GM21390 (cell line): ENCODE results near the gene HS6ST3.

ENCODE experiments used
- ATAC-seq: cut with Tn5 transposase; IDR thresholded peaks from one replicate; pipeline ENCODE4 v1.9.1; 2021; ENCODE audit not compliant: unreplicated experiment

Gene HS6ST3

DNA sequence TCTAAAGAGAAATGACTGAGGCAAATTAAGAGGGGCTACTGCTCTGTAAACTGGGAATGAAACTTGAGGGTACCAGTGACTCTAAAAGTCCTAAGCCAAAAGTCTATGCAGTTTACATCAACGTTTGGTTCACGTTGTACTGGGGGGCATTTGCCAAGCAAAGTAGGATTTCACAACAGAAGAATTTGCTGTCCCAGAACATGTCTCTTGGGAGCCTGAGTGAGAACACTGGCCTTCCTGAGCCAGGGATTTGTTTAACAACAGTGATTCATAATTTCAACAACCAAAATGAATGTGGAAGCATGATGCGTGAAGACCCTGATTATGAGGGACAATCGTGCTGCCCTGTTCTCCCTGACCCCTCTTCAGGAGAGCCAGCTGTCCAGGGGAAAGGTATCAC lies 726.4 kb downstream of the HS6ST3 start:
- ATAC-seq, result no peak

DNA sequence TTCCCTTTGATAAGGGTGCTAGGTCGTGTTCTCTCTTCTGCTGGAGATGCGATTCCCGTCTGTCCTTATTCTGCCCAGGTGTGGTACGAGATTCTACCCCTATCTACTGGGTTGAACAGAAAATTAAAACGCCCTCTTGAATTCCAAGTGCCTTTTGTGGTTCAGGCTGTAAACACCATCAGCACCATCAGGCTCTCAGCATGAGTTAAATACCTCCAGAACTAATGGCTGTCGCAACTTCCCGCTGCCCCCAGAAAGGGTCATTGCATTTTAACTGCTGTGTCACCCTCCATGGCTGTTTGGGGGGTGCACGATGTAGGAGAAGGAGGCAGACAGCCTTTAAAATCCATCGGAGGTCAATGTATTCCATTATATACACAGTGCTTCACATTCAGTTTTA lies 727.0 kb downstream of the HS6ST3 start:
- ATAC-seq, result no peak

DNA sequence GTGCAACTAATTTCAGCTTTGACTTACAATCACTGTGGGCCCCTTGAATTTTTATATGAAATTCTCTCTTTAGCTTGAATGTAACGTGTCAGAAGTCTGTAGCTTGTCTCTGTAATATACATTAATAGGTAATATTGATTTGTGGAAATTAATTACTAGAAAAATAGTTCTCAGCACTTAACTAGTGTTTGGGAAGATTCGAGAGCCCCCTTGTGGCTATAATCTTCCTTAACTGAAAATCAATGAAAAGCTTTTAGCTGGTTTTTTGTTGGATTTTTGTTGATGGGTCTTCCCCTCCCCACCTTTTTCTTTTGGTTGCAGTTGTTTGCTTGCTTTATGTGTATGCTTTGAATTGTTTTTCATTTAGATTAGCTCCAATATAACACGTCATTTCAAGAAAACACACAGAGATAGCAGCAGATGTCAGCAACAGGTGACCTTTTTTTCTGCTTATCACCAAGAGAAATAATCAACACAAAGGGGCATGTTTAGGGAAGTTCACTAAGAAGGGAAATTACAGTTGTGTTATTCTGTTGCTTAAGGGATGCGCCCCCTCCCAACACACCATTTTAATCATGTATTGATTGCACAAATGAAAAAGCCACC lies 727.5 kb downstream of the HS6ST3 start:
- no peak for ATAC-seq

DNA sequence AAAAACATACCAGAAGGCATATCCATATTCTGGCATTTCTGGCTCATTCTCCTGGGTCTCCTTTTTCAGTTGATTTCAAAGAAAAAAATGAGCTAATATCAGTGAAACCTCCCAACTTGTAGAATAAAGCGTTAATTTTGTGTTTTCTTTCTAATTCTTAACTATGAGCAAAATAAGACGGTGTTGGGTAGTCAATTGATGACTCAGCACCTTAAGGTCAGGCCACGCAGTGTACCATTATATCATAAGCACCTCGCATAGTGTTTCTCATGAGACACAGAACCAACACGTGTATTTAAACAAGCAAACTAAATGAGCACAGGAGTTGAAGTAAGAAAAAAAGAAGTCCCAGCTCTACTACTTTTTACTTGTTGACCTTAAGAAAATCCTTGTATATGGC lies 729.5 kb downstream of the HS6ST3 start:
- no peak for ATAC-seq

DNA sequence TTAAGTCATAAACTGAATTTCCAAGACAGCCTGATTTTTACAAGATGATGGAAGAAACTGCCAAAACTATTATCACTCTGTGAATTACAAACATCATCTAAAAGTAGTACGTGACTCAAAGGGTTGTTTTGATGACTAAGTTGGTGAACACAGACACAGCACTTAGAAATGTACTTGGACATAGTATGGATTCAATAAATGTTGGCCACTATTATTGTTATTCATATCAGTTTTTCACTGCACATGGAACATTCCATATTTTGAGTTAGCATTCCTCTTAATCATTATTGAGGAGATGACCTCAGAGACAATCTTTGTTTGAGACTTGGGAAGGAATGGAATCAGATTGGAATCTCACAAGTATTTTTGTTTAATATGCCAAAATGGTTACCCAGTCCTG lies 731.5 kb downstream of the HS6ST3 start:
- ATAC-seq, result no peak

DNA sequence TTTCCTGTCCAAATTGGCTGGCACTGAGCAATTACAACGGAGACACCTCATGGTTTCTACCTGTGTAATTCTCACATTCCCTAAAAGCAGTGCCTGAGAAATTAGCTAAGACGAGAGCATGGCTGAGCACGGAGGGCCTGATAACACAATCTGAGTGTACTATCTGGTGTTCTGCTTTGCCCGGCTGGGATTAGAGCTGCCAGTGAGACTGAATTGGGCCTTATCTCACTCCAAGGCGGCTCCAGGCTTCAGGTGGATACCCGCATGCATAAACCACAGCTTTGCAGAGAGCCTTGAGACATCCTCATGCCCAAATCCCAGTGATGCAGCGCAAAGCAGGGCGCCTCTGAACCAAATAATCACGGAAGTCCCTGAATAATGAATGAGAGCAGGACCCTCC lies 732.1 kb downstream of the HS6ST3 start:
- ATAC-seq, result no peak

DNA sequence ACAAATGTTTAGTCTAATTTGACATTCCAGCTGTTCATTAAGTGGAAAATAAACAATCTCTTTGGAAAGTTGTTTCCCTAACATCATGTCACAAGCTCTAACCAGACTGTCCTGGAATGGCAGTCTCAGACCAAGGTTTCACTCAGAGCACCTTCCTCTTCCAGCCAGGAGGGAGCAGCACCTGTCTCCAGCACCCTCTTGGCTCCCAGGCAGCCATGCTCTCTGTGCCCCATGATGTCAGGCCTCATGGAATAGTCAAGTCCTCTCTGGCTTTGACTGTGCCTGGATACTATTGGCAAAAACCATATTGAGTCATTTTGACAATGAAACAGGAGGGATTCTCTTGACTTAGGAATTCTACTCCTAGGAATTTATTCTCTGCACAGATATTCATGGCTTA lies 733.0 kb downstream of the HS6ST3 start:
- ATAC-seq, result no peak

DNA sequence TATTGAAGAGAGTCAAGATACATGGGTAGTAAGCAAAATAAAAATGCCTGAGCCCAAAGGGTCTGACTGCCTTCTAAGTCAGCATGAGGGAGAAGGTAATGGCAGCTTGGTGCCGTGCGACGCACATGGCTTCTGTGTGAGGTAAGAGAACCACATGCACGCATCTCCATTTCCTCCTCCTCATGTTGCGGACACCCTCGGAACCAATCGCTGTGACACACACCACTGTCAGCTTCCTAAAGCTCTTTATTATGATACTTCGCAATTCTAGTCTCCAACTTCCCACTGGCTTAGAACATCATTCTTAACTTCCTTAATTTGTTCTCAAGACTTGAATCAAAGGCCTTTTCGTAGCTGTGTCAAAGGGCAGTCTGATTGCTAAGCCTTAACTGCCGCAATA lies 734.2 kb downstream of the HS6ST3 start:
- no peak for ATAC-seq

DNA sequence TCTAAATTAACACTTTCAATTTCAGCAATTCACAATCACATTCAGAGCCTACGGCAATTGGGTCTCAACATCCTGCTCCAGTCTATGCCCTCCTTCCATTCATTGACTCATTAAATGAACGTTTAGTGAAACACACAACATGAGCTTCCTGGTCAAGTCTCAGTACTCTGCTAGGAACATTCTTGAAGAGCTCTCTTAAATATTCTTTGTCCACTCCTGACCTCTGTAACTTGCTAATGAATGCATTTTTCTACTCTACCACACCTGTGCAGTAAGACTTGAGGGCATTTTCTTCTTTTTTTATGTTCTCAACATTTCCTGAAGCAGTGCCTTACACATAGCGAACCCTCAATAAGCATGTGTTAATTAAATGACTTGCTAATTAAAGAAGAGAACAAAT lies 735.7 kb downstream of the HS6ST3 start:
- no peak for ATAC-seq

DNA sequence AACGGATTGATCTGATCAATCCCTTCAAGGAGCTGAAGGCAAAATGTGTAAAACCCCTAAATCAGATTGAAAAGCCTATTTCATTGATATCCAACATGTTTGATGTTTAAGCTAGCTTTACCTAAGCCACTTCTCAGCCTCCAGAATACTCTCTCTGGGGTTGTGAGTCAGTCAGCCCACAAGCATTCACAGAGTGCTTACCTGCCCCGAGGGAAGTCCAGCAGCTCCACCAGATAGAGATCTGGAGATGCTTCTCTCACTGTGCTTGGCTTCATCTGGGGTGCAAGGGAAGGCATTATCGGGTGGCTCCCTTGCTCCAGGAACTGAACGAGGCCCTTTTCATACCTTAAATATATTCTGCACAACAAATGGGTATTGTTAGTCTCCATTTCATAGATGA lies 744.7 kb downstream of the HS6ST3 start:
- no peak for ATAC-seq

DNA sequence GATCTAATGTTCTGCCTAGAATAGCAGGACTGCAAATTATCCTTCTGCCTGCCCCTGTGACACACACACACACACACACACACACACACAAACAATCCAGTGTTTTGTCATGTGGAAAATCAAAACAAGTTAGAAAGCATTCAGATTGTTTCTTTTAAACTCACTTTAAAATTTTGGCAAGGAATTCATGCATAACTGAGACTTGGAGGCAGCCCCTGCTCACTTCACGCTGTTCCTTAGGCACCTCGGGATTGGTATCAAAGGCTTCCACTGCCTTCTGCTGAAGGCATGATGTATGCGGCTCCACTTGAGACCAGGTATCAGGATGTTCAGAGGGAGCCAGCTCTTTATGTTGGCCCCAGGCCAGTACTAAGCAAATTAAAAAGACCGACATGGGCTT lies 745.6 kb downstream of the HS6ST3 start:
- no peak for ATAC-seq

DNA sequence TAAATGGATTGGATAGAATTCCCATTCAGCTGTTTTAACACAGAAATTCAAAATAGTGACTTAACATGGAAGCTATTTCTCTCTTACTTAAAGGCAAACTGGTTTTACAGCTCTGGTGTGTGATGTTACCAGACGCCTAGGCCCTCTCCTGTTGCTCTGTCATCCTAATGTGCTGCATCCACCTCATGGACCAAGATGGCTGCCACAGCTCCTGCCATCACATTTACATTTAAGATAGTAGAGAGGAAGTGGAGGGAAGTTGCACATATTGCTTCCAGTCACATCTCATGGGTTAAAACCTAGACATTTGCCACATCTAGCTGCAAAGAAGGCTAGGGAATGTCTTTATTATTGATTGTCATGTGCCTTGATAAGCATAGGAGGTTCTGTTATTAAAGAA lies 746.8 kb downstream of the HS6ST3 start:
- no peak for ATAC-seq

DNA sequence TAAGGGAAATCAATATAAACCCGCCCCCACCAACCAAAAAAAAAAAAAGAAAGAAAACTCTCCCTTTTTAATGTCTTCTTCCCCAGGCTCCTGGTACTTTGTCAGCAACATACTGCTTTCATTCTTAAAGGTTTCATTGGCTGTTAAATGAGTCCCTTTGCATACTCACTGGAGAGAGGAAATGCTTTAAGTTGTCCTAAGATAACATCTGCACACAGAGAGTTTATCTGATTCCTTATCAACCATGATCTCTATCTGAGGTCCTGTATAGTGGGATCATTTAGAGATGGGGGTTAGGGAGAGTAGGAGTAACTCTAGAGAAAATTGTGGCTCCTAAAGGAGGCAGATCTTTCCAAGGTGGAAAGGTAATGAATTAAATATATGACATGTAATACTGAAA lies 747.9 kb downstream of the HS6ST3 start:
- no peak for ATAC-seq

DNA sequence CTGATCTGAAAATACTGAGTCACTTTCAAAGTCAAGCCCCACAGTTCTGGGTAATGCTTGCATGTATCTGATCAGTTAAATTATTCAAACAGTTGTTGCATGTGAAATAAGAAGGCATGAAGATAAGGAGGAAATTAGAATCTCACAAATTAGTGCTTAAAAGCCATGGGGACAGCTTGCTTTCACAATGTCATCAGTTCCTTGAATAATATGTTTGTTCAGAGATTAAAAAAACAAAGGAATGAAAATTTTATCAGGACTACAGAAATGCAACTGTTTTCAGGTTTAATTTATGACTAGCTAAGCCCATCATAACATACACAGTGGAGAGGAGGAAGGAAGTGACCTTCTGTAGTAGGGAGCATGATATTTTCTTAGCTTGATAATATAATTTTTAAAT lies 754.3 kb downstream of the HS6ST3 start:
- ATAC-seq, result no peak

DNA sequence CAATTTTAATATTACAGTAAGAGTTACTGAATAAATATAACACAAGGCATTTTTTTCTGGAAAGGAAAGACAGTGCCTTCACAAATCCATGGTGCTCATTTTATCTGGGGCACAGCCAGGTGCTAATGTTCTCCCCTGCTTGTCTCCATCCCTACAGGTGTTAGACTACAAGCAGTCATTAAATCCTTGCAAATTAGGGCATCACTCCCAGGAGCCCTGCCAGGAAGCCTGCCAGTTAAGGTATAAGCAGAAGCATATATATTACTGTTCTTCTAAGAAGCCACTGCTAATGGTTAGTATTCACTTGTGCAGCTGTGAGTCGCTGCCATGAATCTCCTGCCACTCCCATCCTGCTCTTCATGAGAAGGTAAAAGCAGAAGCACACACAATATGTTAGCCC lies 754.7 kb downstream of the HS6ST3 start:
- ATAC-seq, result no peak

DNA sequence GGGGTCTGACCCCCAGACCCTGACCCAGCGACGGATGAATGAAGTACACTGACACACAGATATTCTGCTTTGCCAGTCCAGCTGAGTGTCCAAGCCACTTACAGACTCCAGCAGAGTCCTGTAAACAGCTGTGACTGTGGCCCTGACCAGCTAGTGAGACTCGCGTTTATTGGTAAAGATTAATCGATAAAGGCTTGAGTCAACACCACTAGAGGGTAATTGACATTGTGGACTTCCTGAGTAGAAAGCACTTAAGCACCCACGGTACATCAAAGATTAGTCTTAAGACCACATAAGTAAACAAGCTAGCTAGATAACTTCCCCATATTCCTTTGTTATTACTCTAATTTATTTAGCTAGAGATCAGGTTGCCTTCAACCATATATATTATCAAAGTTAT lies 758.4 kb downstream of the HS6ST3 start:
- no peak for ATAC-seq

DNA sequence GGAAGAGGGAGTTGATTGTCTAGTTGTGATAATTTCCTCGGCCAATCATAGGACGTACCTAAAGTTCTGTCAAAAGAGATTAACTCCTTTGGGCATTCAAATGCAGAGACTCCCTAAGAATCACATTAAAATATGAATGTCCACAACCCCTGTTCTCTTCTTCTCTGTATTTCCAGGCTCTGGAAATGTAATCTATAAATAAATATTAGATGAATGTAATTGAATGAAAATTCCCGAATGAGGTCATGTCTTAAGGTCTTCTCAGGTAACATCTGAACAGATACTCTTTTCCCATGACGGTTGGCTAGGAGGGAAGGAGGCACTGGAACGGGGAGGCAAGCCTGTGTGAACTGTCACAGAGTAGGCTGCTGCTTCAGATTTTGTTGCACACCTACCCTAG lies 759.2 kb downstream of the HS6ST3 start:
- no peak for ATAC-seq

DNA sequence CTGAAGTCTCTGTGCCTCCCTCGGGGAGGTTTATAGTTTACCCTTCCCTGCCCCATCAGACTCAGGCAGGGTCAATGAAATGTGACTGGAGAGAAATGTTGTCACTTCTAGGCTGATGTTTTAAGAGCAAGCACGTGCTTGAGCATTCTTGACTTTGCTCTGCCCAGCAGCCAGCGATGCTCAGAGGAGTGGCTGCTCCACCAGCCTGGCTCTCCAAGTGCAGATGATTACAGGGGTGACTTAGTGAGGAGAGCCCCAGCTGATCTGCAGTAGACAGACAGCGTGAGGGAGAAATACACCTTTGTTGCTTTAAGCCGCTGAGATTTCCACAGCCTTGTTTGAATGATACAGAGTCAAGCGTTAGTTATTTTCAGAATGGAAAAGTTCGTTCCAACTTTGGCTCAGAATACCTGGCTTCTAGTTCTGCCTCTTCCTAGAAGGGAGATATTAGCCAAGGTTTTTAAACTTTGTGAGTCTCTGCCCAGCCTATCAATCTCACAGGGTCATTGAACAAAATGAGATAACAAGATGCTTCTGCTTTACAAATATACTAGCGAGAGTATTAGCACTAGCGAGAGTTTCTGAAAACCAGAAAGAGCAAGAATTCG lies 760.7 kb downstream of the HS6ST3 start:
- no peak for ATAC-seq

DNA sequence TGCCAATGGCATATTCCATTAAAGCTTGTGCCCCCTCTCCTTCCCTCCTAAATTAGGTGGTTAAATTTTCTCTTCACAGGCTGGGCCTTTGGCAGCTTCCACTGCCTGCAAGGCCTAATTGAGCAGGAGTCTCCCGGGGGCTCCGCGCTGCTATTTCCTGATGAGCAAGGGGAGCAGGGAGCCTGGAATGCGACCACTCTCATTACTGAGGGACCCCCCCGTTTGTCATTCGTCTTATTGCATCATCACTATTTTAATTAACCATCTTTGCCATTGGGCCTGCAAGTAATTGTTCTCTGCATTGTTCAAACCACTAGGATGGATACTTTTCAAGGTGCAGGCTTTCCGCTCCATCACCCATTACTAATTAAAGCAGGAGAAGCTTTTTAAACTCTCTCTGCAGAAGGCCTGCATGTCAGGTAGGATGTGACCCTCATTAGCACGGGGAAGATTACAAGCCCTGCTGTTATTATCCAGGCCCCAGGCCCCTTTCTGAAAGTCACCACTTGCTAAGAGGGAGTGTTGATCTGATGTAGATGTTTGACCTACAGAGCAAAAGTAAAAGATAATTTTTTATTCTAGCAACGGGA lies 762.0 kb downstream of the HS6ST3 start:
- no peak for ATAC-seq

DNA sequence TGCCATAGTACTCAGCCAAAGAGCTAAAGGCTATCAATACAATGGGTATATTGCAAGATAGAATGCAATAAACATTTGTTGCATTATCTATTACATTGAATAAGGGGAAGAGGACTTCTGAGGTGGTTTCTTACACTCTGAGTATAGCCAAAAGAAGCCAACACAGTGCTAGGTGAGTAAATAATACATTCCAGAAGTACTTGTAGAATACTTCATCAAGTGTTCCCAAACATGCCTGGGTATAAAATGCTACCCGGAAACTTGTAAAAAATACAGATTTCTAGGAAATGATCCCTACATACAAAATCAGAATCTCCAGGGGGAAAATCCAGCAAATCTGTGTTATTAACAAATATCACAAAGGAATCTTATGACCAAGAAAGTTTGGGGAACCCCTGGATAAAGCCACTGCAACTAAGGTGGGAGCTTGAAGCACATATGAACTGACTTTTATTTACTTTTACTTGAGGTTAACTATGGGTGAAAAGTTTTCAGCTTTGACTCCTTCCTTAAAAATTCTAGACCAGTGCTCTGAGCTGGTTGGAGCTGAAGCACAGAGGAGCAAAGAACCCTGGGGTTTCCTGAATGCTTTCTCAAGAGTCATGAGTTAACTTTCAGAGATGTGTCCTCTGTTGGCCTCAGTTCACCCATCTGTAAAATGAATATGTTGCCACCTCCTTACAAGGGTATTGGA lies 768.4 kb downstream of the HS6ST3 start:
- ATAC-seq, result no peak

DNA sequence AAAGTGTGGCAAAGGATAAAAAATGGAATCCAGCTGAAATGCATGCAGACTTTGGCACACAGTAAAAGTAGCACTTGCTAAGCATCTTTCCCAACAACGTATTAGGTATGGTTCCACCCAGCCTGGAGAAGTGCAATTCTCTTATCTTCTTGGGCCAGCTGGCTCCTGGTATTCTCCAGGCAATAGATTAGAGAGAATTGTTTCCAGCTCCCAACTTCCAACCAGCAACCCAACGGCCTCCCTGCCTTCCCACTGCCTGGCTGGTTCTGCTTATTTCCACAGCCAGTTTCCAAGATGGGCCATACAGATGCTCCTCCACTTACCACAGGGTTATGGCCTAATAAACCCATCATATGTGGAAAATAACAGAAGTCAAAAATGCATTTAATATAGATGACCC lies 771.0 kb downstream of the HS6ST3 start:
- ATAC-seq, result no peak

DNA sequence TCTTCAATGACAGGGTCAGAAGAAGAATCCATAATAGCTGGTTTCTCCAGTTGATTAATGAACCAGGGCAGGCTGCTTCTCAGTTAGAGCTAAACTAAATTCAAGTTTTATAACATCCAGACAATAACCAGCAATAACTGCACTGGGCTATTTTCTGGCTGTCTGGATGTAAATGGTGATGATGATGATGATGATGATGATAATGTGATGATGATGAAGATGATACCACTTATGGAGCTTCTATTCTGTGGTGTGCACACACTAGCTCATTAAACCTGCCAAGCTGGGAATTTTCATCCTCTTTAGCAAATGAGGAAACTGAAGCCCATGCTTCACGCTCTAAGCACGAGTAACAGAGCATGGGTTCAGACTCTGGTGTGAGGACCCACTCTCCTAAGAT lies 772.2 kb downstream of the HS6ST3 start:
- ATAC-seq, result no peak
